ENCODE results near the gene NOLC1. TPM values are rescaled to one million over a fixed set of nuclear protein-coding genes. Genes with fewer than 3 reads are reported as not detected.

The NOLC1 gene
- total and polyA plus RNA-seq, 2 donors (not counting 1 experiment from before 2014, with no cell fraction given), result 32.9 to 45.0 TPM

DNA sequence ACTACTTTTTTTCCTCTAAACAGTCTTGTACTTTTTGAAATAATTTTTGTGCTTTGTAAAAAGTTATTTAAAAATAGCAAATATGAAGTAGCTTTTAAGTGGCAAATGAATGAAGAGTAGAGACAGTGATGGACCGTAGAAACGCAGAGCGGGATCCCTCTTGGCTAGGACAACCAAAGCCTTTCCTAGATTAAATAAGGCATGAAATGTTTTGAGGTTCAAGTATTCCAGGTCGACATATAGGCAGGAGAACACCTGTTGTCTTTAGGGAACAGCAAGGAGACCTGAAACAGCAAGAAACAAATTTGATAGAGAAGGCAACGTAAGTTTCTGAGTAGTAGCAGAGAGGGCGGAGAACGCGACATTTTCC, 20.0 kb upstream of the NOLC1 start:
- peak overlapping the region in 4 of 5 experiments; percentile 70 to 97 (median 80) for H3K4me3 ChIP-seq (ENCODE audit: control extremely low read depth in 1 of 5, extremely low read depth in 1 of 5, insufficient read depth in 1 of 5, low read depth in 2 of 5, low read length in 4 of 5)
- no peaks in the 10 kb centered on the region for H3K27me3 Mint-ChIP-seq

More for the DNA sequence above, 20.0 kb upstream of the NOLC1 start:
- intact Hi-C loops (cut with micrococcal nuclease), result loop anchor here (1.0 to 10.0 kb wide), 13 partner anchors 12 to 783 kb away; partner anchors contain the start of genes ACTR1A, ARMH3, BTRC and CNNM2
- ChIA-PET POLR2A (interaction anchor here (0.6 to 0.9 kb wide), 2 partner anchors 11 to 331 kb away, joined by 4 read pairs; no protein-coding TSS in a partner anchor), CTCF (interaction anchor here (0.8 to 2.5 kb wide), 15 partner anchors 9 to 224 kb away, joined by 3 to 14 read pairs (median 3); partner anchors contain the start of genes HPS6 and NOLC1)
- Histone ChIP-seq H3K9ac (ENCODE audit: low read length) (peak overlapping the region; percentile 83), H3K27me3 (replicated peaks in 1 of 4; ENCODE audit: control extremely low read depth in 1 of 4, control insufficient read depth in 3 of 4, insufficient read depth in 4 of 4, low read length in 3 of 4) (no peaks in the 10 kb centered on the region), H3K9me3 (ENCODE audit: control extremely low read depth in 1 of 3, control insufficient read depth in 2 of 3, insufficient read depth in 1 of 3, low read length in 2 of 3) (no peaks in the 10 kb centered on the region), H4K20me1 (ENCODE audit: control insufficient read depth, insufficient read depth, low read length, poor library complexity, severe bottlenecking) (peaks cover 41% of the 10 kb centered on the region), H3K4me1 (ENCODE audit: control insufficient read depth in 2 of 2, insufficient read depth in 2 of 2, low read length in 2 of 2) (peaks cover 18 to 25% of the 10 kb centered on the region in 2 donors), H3K27ac (ENCODE audit: low read length in 2 of 2) (peak overlapping the region; percentile 79 to 88), H3K4me2 (replicated peaks; ENCODE audit: low read depth, low read length, poor library complexity, severe bottlenecking) (peak overlapping the region; percentile 93), H3K36me3 (replicated peaks in 1 of 2; ENCODE audit: control extremely low read depth in 1 of 2, control insufficient read depth in 1 of 2, extremely low read depth in 1 of 2, insufficient read depth in 2 of 2, low read length in 1 of 2) (no peaks in the 10 kb centered on the region), H2AFZ (ENCODE audit: insufficient read depth, low read depth, low read length, poor library complexity, severe bottlenecking) (peak overlapping the region; percentile 88), H3K79me2 (ENCODE audit: control insufficient read depth, insufficient read depth, low read length) (peaks cover 43% of the 10 kb centered on the region)
- ATAC-seq (ENCODE audit: low read depth) (no peak), DNase-seq (no peak)
- TF ChIP-seq EZH2 (IDR thresholded peaks at IDR 0.05; ENCODE audit: borderline replicate concordance, insufficient read depth, low read depth, low read length, poor library complexity, severe bottlenecking), result no peak
- TF ChIP-seq, protein P1, sequence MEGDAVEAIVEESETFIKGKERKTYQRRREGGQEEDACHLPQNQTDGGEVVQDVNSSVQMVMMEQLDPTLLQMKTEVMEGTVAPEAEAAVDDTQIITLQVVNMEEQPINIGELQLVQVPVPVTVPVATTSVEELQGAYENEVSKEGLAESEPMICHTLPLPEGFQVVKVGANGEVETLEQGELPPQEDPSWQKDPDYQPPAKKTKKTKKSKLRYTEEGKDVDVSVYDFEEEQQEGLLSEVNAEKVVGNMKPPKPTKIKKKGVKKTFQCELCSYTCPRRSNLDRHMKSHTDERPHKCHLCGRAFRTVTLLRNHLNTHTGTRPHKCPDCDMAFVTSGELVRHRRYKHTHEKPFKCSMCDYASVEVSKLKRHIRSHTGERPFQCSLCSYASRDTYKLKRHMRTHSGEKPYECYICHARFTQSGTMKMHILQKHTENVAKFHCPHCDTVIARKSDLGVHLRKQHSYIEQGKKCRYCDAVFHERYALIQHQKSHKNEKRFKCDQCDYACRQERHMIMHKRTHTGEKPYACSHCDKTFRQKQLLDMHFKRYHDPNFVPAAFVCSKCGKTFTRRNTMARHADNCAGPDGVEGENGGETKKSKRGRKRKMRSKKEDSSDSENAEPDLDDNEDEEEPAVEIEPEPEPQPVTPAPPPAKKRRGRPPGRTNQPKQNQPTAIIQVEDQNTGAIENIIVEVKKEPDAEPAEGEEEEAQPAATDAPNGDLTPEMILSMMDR (IDR thresholded peaks at IDR 0.05), result no peak
- Mint-ChIP-seq H3K9me3 (ENCODE audit: insufficient read depth) (no peaks in the 10 kb centered on the region), H3K27ac (peak overlapping the region; percentile 94), H3K4me1 (peaks cover 35% of the 10 kb centered on the region), H3K4me3 (peak overlapping the region; percentile 94)
- WGBS (ENCODE audit: insufficient coverage), result 36% methylated on average over 8 of the region's 8 CpGs
